Myocyte (in vitro differentiated cells): Measurements from ENCODE around the gene CARS2. TPM values are rescaled to one million over a fixed set of nuclear protein-coding genes. Genes with fewer than 3 reads are reported as not detected.
A peak's percentile ranks its signal among the peaks of the same experiment; 100 is the strongest.

Experiments
- DNase-seq: peaks from one replicate; pipeline ENCODE4 v3.0.0-alpha.2; 2012; ENCODE audit warnings: low read depth
- total RNA-seq: library from RNA; depleted of rRNA; stranded (reverse); fragments of >200 nt; gene quantifications from 2 replicates; pipeline ENCODE4 v1.2.3, GENCODE V29; 2014

The CARS2 gene
- total RNA-seq, 1 donor from 2014 or later = 55.8 TPM

- DNase-seq = no peak
Observed at GRCh38 chr13:110653271-110653670, 52.6 kb downstream of the CARS2 start.

GRCh38 chr13:110652764-110653163 lies 53.2 kb downstream of the CARS2 start:
- no peak for DNase-seq

DNA sequence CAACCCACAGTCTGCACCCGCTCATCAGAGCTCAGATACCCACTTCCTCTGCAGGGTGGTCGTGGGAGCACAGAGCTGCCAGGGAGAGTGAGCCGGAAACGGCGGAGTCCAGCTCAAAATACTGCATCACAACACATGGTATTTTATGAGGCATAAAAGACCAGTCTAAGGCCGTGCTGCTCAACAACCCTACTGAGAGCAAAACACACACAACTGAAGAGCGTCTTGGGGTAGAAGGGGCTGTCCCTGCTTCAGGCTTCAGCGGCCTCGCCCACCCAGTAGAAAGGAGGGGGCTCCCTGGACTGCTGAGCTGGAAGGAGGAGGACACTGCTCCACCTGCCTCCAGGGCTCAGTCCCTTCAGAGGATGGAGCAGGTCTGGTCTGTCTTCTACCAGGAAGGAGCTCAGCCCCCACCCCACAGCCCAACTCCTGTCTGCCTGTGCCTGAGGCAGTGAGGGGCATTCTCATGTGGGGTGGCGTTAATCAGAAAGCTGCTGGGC lies 53.6 kb downstream of the CARS2 start:
- DNase-seq = no peak

- no peak for DNase-seq
Observed at GRCh38 chr13:110651726-110652230, 54.1 kb downstream of the CARS2 start.

DNA sequence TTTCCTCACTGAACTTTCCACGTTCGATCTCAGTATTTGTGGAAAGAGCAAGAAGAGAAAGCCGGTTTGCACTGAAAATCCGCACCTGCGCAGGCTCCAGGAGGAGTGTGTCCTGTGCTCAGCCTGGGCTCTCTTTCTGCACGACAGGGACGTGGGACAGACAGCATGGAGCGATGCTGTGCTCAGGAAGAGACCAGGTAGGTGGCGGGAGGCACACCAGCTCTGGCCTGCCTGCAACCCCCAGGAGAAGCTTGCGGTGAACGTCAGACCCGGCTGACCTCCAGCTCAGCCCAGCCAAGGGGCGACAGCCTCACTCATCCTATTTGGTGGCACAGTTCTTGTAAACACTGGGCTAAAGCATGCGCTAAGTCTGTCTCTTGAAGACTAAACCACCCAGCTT lies 54.6 kb downstream of the CARS2 start:
- DNase-seq = no peak

GRCh38 chr13:110650436-110650835 lies 55.5 kb downstream of the CARS2 start:
- no peak for DNase-seq

- no peak for DNase-seq
Observed at GRCh38 chr13:110649551-110649950, 56.4 kb downstream of the CARS2 start.

GRCh38 chr13:110648848-110649421 lies 57.0 kb downstream of the CARS2 start:
- no peak for DNase-seq

GRCh38 chr13:110648146-110648819 lies 57.6 kb downstream of the CARS2 start:
- no peak for DNase-seq

- DNase-seq = no peak
Observed at GRCh38 chr13:110647365-110647737, 58.6 kb downstream of the CARS2 start.

- no peak for DNase-seq
Observed at GRCh38 chr13:110646442-110647364, 59.2 kb downstream of the CARS2 start.

DNA sequence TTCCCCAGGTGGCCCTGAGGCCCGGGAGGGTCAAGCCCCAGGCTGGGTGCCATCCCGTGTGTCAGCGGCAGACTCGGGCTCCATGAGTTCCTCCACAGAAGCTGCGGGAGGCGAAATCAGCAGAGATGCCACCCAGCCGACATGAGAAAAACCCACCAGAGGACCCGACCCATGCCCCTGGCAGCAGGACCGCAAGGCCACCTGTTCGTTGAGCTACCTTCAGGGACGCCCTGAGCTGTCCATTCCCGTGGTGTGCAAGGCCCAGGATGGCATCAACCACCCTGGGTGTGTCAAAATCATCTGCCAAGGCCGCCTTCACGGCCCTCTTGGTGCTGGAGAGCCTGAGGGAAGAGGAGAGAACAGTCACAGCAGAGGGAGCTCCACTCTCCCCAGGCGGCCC lies 60.2 kb downstream of the CARS2 start:
- no peak for DNase-seq

GRCh38 chr13:110644892-110645521 lies 60.9 kb downstream of the CARS2 start:
- peak; percentile 84 for DNase-seq

GRCh38 chr13:110643768-110644421 lies 62.0 kb downstream of the CARS2 start:
- no peak for DNase-seq

DNA sequence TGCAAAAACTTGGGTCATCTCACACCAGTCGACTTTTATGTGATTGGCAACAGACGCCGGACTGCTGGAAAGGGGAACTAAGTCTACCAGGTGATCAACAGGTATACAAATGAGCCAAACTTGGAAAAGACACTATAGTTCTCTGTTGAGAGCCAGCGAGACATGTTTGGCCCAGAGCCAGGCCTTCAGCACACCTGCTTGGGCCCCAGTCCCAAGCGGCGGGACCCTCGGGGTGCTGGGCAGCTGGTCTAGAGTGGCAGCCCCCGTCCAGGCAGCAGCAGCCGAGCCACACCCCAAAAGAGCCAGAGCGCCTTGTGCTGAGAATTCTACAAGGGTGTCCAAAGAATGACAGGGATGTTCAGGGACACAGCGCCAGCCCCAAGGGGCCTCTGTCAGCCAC lies 62.6 kb downstream of the CARS2 start:
- DNase-seq = no peak

GRCh38 chr13:110642291-110642981 lies 63.5 kb downstream of the CARS2 start:
- DNase-seq = no peak

DNA sequence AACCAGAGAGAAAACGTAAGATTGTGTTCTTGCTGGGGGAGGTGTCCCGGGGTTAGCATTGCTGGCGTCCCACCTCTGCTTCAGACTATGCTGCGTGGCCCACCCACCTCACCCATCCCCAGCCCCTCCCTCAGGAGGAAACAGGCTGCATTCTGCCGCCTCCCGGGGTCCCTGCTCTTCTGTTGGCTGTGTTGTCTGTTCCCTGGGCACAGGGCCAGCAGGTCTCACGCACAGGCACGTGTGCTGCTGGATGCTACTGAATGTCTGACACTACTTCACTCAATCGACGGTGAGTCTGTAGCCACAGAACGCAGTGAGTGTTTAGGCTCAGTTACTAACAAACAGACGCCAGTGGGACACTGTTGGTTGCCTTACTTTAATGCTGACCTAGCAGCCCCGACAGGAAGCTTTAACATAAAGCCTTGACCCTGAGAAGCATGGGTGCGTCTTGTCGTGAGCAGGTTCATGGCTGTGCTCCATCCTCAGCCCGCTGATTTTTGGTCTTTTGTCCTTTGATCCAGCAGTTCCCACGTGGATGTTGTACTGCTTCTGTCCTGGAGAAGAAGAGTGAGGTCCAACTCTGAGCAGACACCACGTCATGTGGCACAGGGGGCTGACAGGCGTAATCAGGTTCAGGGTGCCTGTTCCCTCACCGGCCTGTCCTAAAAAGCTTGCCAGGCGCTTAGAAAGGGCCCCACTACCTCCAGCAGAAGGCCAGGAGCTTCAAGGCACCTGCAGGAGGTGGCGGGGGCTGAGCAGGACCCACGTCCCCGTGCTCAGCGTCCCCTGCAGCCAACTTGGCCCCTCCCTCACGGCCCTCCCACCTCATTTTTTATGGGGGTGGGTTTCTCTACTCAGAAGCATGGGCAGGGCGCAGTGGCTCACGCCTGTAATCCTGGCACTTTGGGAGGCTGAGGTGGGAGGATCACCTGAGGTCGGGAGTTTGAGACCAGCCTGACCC lies 64.6 kb downstream of the CARS2 start:
- no peak for DNase-seq

- peak; percentile 31 for DNase-seq
Observed at GRCh38 chr13:110640591-110641029, 65.3 kb downstream of the CARS2 start.

DNA sequence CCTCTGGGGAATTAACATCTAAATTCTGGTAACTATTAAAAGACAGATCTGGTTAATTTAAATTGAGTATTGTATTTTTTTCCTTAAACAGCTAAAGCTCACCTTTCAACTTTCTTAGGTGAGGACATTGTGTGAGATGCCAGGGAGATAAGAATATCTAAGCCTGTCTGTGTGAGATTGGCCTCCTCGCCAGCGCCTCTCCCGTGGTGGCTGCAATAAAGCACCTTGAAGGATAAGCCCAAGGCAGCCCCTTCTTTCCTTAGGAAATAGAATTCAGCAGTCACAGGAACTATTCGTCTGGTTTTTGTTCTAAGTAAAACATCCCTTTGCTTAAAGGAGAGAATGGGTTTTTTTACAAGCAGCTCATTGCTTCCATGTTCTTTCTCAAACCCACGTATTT lies 66.0 kb downstream of the CARS2 start:
- no peak for DNase-seq
